HG02885 (cell line): ENCODE measurements around the gene EML6.

Source experiments
- ATAC-seq: cut with Tn5 transposase; IDR thresholded peaks from one replicate; pipeline ENCODE4 v1.9.1; 2021; ENCODE audit warnings: mild to moderate bottlenecking; ENCODE audit not compliant: unreplicated experiment, poor library complexity

EML6 gene

GRCh38 chr2:54931473-54931872 is 208.0 kb downstream of the EML6 start:
- ATAC-seq = no peak

GRCh38 chr2:54935389-54935788 is 211.9 kb downstream of the EML6 start:
- no peak for ATAC-seq

GRCh38 chr2:54936766-54937165 is 213.3 kb downstream of the EML6 start:
- no peak for ATAC-seq

GRCh38 chr2:54939446-54940118 is 216.1 kb downstream of the EML6 start:
- no peak for ATAC-seq

- ATAC-seq = no peak
These were observed 217.3 kb downstream of the EML6 start for GRCh38 chr2:54940723-54941122.

- no peak for ATAC-seq
These were observed 218.0 kb downstream of the EML6 start for GRCh38 chr2:54941248-54941984.

GRCh38 chr2:54942373-54942772 is 218.9 kb downstream of the EML6 start:
- no peak for ATAC-seq

GRCh38 chr2:54944724-54945326 is 221.4 kb downstream of the EML6 start:
- no peak for ATAC-seq

GRCh38 chr2:54945391-54946219 is 222.1 kb downstream of the EML6 start:
- ATAC-seq = peak; percentile 46

GRCh38 chr2:54946220-54946805 is 222.9 kb downstream of the EML6 start:
- ATAC-seq = no peak

- no peak for ATAC-seq
These were observed 223.7 kb downstream of the EML6 start for GRCh38 chr2:54947136-54947535.

- no peak for ATAC-seq
These were observed 224.2 kb downstream of the EML6 start for GRCh38 chr2:54947646-54948045.

- no peak for ATAC-seq
These were observed 224.7 kb downstream of the EML6 start for GRCh38 chr2:54948120-54948519.

- ATAC-seq = no peak
These were observed 226.0 kb downstream of the EML6 start for GRCh38 chr2:54949431-54949830.

GRCh38 chr2:54950811-54951210 is 227.3 kb downstream of the EML6 start:
- no peak for ATAC-seq

GRCh38 chr2:54952425-54952824 is 229.0 kb downstream of the EML6 start:
- ATAC-seq = no peak

GRCh38 chr2:54952978-54953456 is 229.6 kb downstream of the EML6 start:
- ATAC-seq = no peak

- no peak for ATAC-seq
These were observed 230.7 kb downstream of the EML6 start for GRCh38 chr2:54954158-54954557.

- ATAC-seq = no peak
These were observed 231.4 kb downstream of the EML6 start for GRCh38 chr2:54954705-54955357.
